NCI-H524 (cell line): ENCODE measurements around the gene KATNB1.
A peak's percentile ranks its signal among the peaks of the same experiment; 100 is the strongest.
"Not testable (repeated sequence)": the region's sequence is repeated elsewhere in the genome, so short reads cannot be mapped to it uniquely, and the experiment has no call there.

ENCODE experiments used
- DNase-seq, 2 experiments: peaks; one replicate each; lab custom pipeline; 2025; lab: John Stamatoyannopoulos, UW

Gene KATNB1

GRCh38 chr16:57794849-57795430 lies 59.4 kb downstream of the KATNB1 start:
- DNase-seq: no peak

- DNase-seq: peak; percentile 82 to 89
Measured at GRCh38 chr16:57795431-57795878, 59.9 kb downstream of the KATNB1 start.

- not testable (repeated sequence) for DNase-seq
Measured at GRCh38 chr16:57796014-57796413, 60.4 kb downstream of the KATNB1 start.

GRCh38 chr16:57797216-57797525 lies 61.6 kb downstream of the KATNB1 start:
- no peak for DNase-seq

GRCh38 chr16:57797526-57798266 lies 62.1 kb downstream of the KATNB1 start:
- DNase-seq: no peak

GRCh38 chr16:57798267-57798810 lies 62.8 kb downstream of the KATNB1 start:
- peak; percentile 72 to 83 for DNase-seq

- DNase-seq: peak; percentile 73 to 84
Measured at GRCh38 chr16:57798953-57799599, 63.5 kb downstream of the KATNB1 start.

- DNase-seq: peak; percentile 28 to 65
Measured at GRCh38 chr16:57799600-57800199, 64.1 kb downstream of the KATNB1 start.

- DNase-seq: no peak
Measured at GRCh38 chr16:57800200-57801097, 64.9 kb downstream of the KATNB1 start.

GRCh38 chr16:57801098-57801808 lies 65.7 kb downstream of the KATNB1 start:
- no peak for DNase-seq

GRCh38 chr16:57801809-57802340 lies 66.3 kb downstream of the KATNB1 start:
- peak in 1 of 2 experiments; percentile 29 for DNase-seq

- peak; percentile 59 to 84 for DNase-seq
Measured at GRCh38 chr16:57802341-57803133, 67.0 kb downstream of the KATNB1 start, which contains the start of gene KIFC3. Gene KIFC3, minus strand, starts transcription at chr16:57802491. Its CDS starts 4,248 bp downstream, at chr16:57798243.

GRCh38 chr16:57803134-57803990 lies 67.8 kb downstream of the KATNB1 start:
- DNase-seq: no peak

GRCh38 chr16:57804111-57804837 lies 68.7 kb downstream of the KATNB1 start:
- DNase-seq: no peak

GRCh38 chr16:57805176-57805575 lies 69.6 kb downstream of the KATNB1 start:
- no peak for DNase-seq
